Endothelial cell of umbilical vein (primary cell): ENCODE measurements around the gene ZNF619. TPM values are rescaled to one million over a fixed set of nuclear protein-coding genes. Genes with fewer than 3 reads are reported as not detected.

ENCODE experiments used
- BruUV-seq: library from RNA; stranded (reverse); fragments of 400-500 nt; replicated peaks from 2 replicates; lab custom pipeline; 2021; lab: Mats Ljungman, UMichigan
- CTCF ChIA-PET: fragments of 300-600, 350-600 bp; sonication (Branson Sonifier 250); formaldehyde crosslinking; loops from one replicate; lab custom pipeline; 2021; ENCODE audit warnings: antibody characterized with exemption, inconsistent platforms; lab: Charles Lee
- POLR2A ChIA-PET: fragments of 300-600, 350-600 bp; sonication (Branson Sonifier 250); formaldehyde crosslinking; loops from one replicate; lab custom pipeline; 2021; ENCODE audit warnings: antibody characterized with exemption, inconsistent platforms; lab: Charles Lee
- DNase-seq: peaks from one replicate; pipeline ENCODE4 v3.0.0-alpha.2; 2011; ENCODE audit warnings: low read depth, low spot score
- FAIRE-seq: peaks from 2 replicates; lab custom pipeline; 2011; peaks lifted over from hg19 to GRCh38; lab: Jason Lieb, UNC
- H2AFZ ChIP-seq: 2 replicates; pipeline ENCODE4 v1.6.0; 2012; ENCODE audit warnings: low read depth, low read length, control low read depth, inconsistent platforms
- H3K27ac ChIP-seq: 2 replicates; pipeline ENCODE4 v1.5.1; 2011; ENCODE audit warnings: low read depth, mild to moderate bottlenecking, control low read depth, low read length, moderate library complexity; ENCODE audit not compliant: insufficient read depth
- H3K27me3 ChIP-seq, 2 experiments: 2 replicates each; pipeline versions ENCODE4 v1.6.0 to v1.6.1; 2011; ENCODE audit warnings: low read length in 2 of 2, mixed read lengths in 1 of 2; ENCODE audit not compliant: control insufficient read depth in 2 of 2, insufficient read depth in 2 of 2
- H3K36me3 ChIP-seq, 2 experiments: 2 replicates in 1 of 2; 3 replicates in 1 of 2; pipeline ENCODE4 v1.5.1; 2011; ENCODE audit warnings: low read length in 2 of 2, mild to moderate bottlenecking in 1 of 2, moderate library complexity in 1 of 2; ENCODE audit not compliant: control insufficient read depth in 2 of 2, insufficient read depth in 2 of 2; ENCODE audit errors: extremely low read depth in 1 of 2
- H3K4me1 ChIP-seq: 3 replicates; pipeline ENCODE4 v1.5.1; 2011; ENCODE audit warnings: mild to moderate bottlenecking, low read length; ENCODE audit not compliant: control insufficient read depth, insufficient read depth; ENCODE audit errors: extremely low read depth
- H3K4me2 ChIP-seq: 2 replicates; pipeline ENCODE4 v1.6.1; 2011; ENCODE audit warnings: low read length, control low read depth, mixed read lengths; ENCODE audit not compliant: insufficient read depth
- H3K4me3 ChIP-seq, 3 experiments: fragments of 200-600 bp in 1 of 3; sonication (generic), shearing (Covaris generic) in 1 of 3; replicated peaks in 1 of 3; 2 replicates each; pipeline ENCODE4 v1.5.1; 2011 to 2016; ENCODE audit warnings: control low read depth in 3 of 3, low read length in 3 of 3, mild to moderate bottlenecking in 2 of 3, inconsistent platforms in 1 of 3, low read depth in 1 of 3, moderate library complexity in 1 of 3; ENCODE audit not compliant: insufficient read depth in 1 of 3
- H3K79me2 ChIP-seq: 2 replicates; pipeline ENCODE4 v1.6.0; 2012; ENCODE audit warnings: low read length, inconsistent platforms; ENCODE audit not compliant: control insufficient read depth, insufficient read depth
- H3K9ac ChIP-seq: replicated peaks from 2 replicates; pipeline ENCODE3; 2011; ENCODE audit warnings: low read length, control low read depth; ENCODE audit not compliant: insufficient read depth; ENCODE audit errors: extremely low read depth
- H3K9me1 ChIP-seq: replicated peaks from 3 replicates; pipeline ENCODE4 v1.6.0; 2011; ENCODE audit warnings: mild to moderate bottlenecking, low read length; ENCODE audit not compliant: control insufficient read depth, insufficient read depth; ENCODE audit errors: extremely low read depth
- H3K9me3 ChIP-seq: replicated peaks from 2 replicates; pipeline ENCODE4 v1.5.1; 2012; ENCODE audit warnings: low read length, inconsistent platforms; ENCODE audit not compliant: control insufficient read depth, insufficient read depth
- H4K20me1 ChIP-seq: replicated peaks from 2 replicates; pipeline ENCODE3; 2011; ENCODE audit warnings: mild to moderate bottlenecking, low read length; ENCODE audit not compliant: control insufficient read depth, insufficient read depth; ENCODE audit errors: extremely low read depth
- EZH2 ChIP-seq: IDR thresholded peaks from 2 replicates; pipeline ENCODE4 v1.6.1; 2012; ENCODE audit warnings: borderline replicate concordance, low read depth, mild to moderate bottlenecking, moderate library complexity, low read length, inconsistent platforms; ENCODE audit not compliant: severe bottlenecking
- FOS ChIP-seq: IDR thresholded peaks from 2 replicates; pipeline ENCODE4 v1.6.1; 2011; ENCODE audit warnings: mild to moderate bottlenecking, low read length, moderate library complexity, borderline replicate concordance; ENCODE audit not compliant: insufficient read depth
- GATA2 ChIP-seq: IDR thresholded peaks from 2 replicates; pipeline ENCODE4 v1.7.0; 2011; ENCODE audit warnings: low read depth, mild to moderate bottlenecking, moderate library complexity, mixed read lengths, low read length; ENCODE audit not compliant: insufficient read length, insufficient read depth
- JUN ChIP-seq: IDR thresholded peaks from 2 replicates; pipeline ENCODE4 v1.6.1; 2011; ENCODE audit warnings: borderline replicate concordance, low read depth; ENCODE audit not compliant: insufficient read length, insufficient read depth
- MAX ChIP-seq: IDR thresholded peaks from 2 replicates; pipeline ENCODE4 v1.6.1; 2011; ENCODE audit not compliant: insufficient read depth, insufficient read length
- MYC ChIP-seq: IDR thresholded peaks from one replicate; pipeline ENCODE4 v1.6.1; 2011; ENCODE audit warnings: mild to moderate bottlenecking, low read depth, low read length
- POLR2A ChIP-seq: IDR thresholded peaks from 2 replicates; pipeline ENCODE4 v1.6.1; 2012; ENCODE audit warnings: low read depth, mild to moderate bottlenecking, control low read depth, low read length
- POLR2AphosphoS5 ChIP-seq: IDR thresholded peaks from 2 replicates; pipeline ENCODE4 v1.6.1; 2012; ENCODE audit warnings: low read depth, mild to moderate bottlenecking, control low read depth, low read length, moderate library complexity; ENCODE audit not compliant: insufficient read depth
- dilution Hi-C: fragments of 300-500 bp; cut with MboI; formaldehyde crosslinking; loops from one replicate; pipeline ENCODE4 v1.15.0; 2019; ENCODE audit warnings: low sequenced_read_pairs; ENCODE audit not compliant: extremely low pct_ligation_motif_present
- intact Hi-C: fragments of 100-400 bp; cut with micrococcal nuclease; formaldehyde crosslinking; loops from one replicate; pipeline ENCODE4 v1.10.0; 2022
- polyA plus RNA-seq, 4 experiments: library from polyadenylated mRNA; depleted of rRNA in 3 of 4; stranded (reverse) in 3 of 4; unstranded in 1 of 4; fragments of >200 nt; gene quantifications; 2 replicates each; pipeline versions ENCODE4 v1.2.1 to v1.2.3, GENCODE V29; 2011 to 2012; ENCODE audit warnings: missing spikeins in 1 of 4
- total RNA-seq: library from RNA; stranded (reverse); gene quantifications from 2 replicates; pipeline ENCODE4 v1.2.3, GENCODE V29; 2021
- TF ChIP-seq, protein P1 (sequence below), 2 donors: IDR thresholded peaks; 1 replicate in 1 of 2; 2 replicates in 1 of 2; pipeline ENCODE4 v1.5.1; 2011; ENCODE audit warnings: low read length in 2 of 2, mild to moderate bottlenecking in 2 of 2, moderate library complexity in 2 of 2, control low read depth in 1 of 2, inconsistent platforms in 1 of 2, low read depth in 1 of 2; ENCODE audit not compliant: insufficient read depth in 1 of 2; ENCODE audit errors: extremely low read depth in 1 of 2

ZNF619 gene
- total and polyA plus RNA-seq, 2 donors (not counting 3 experiments of a cell fraction or from before 2014, with no cell fraction given): 2.3 to 7.2 TPM

DNA sequence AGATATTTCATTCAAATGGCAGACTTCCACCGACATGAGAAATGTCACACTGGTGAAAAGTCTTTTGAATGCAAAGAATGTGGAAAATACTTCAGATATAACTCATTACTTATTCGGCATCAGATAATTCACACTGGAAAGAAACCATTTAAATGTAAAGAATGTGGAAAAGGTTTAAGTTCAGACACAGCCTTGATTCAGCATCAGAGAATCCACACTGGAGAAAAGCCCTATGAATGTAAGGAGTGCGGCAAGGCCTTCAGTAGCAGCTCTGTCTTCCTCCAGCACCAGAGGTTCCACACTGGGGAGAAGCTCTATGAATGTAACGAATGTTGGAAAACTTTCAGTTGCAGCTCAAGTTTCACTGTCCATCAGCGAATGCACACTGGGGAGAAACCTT, 39.3 kb downstream of the ZNF619 start:
- dilution Hi-C loops (no loop called here), intact Hi-C loops (no loop called here)
- no peak for DNase-seq
- Histone ChIP-seq H2AFZ (no peak overlapping the region), H3K4me2 (no peak overlapping the region), H3K36me3 (peaks cover 0 to 5% of the 10 kb centered on the region in 2 experiments), H3K9me3 (no peaks in the 10 kb centered on the region), H3K9ac (no peak overlapping the region), H3K4me3 (no peak overlapping the region), H3K27me3 (no peaks in the 10 kb centered on the region), H3K4me1 (no peaks in the 10 kb centered on the region), H3K9me1 (no peaks in the 10 kb centered on the region), H4K20me1 (no peaks in the 10 kb centered on the region), H3K79me2 (no peaks in the 10 kb centered on the region), H3K27ac (no peak overlapping the region)
- no peak for TF ChIP-seq POLR2A
- no peak for TF ChIP-seq GATA2
- no peak for TF ChIP-seq POLR2AphosphoS5
- no peak for TF ChIP-seq JUN
- no peak for TF ChIP-seq EZH2
- TF ChIP-seq MYC: no peak
- TF ChIP-seq FOS: no peak
- TF ChIP-seq, protein P1, sequence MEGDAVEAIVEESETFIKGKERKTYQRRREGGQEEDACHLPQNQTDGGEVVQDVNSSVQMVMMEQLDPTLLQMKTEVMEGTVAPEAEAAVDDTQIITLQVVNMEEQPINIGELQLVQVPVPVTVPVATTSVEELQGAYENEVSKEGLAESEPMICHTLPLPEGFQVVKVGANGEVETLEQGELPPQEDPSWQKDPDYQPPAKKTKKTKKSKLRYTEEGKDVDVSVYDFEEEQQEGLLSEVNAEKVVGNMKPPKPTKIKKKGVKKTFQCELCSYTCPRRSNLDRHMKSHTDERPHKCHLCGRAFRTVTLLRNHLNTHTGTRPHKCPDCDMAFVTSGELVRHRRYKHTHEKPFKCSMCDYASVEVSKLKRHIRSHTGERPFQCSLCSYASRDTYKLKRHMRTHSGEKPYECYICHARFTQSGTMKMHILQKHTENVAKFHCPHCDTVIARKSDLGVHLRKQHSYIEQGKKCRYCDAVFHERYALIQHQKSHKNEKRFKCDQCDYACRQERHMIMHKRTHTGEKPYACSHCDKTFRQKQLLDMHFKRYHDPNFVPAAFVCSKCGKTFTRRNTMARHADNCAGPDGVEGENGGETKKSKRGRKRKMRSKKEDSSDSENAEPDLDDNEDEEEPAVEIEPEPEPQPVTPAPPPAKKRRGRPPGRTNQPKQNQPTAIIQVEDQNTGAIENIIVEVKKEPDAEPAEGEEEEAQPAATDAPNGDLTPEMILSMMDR (IDR thresholded peaks at IDR 0.05; ENCODE audit: extremely low read depth in 1 of 2, insufficient read depth in 1 of 2, low read depth in 1 of 2, low read length in 2 of 2): no peak
- no peak for TF ChIP-seq MAX
- FAIRE-seq: no peak
- CTCF ChIA-PET: no interaction called here
- POLR2A ChIA-PET: no interaction called here
- no TSS peak for BruUV-seq
